HFF-Myc (cell line): ENCODE data around the gene ZFYVE27.

Experiments used
- DNase-seq: peaks from one replicate; pipeline ENCODE4 v3.0.0-alpha.2; 2011; ENCODE audit warnings: low read depth; ENCODE audit errors: extremely low read depth
- H3K4me3 ChIP-seq: replicated peaks from 2 replicates; pipeline ENCODE4 v1.5.1; 2011; ENCODE audit warnings: low read depth, mild to moderate bottlenecking, control low read depth, low read length
- CTCF ChIP-seq: IDR thresholded peaks from 2 replicates; pipeline ENCODE4 v1.5.1; 2012; ENCODE audit warnings: mild to moderate bottlenecking, low read depth, low read length, control low read depth; ENCODE audit errors: missing control alignments

ZFYVE27 gene

GRCh38 chr10:97711640-97712572 lies 25.0 kb upstream of the ZFYVE27 start:
- no peak for TF ChIP-seq CTCF
- no peak overlapping the region for H3K4me3 ChIP-seq
- no peak for DNase-seq

- TF ChIP-seq CTCF, result no peak
- DNase-seq, result no peak
- peak within 1 kb of the TSS; percentile 79 for H3K4me3 ChIP-seq
Measured at GRCh38 chr10:97713339-97713825, 23.5 kb upstream of the ZFYVE27 start, which contains the start of gene MARVELD1. MARVELD1 (plus strand) TSS chr10:97713730; CDS start chr10:97713877, 147 bp downstream.

GRCh38 chr10:97713826-97714400 lies 23.0 kb upstream of the ZFYVE27 start:
- no peak for DNase-seq
- TF ChIP-seq CTCF, result no peak
- peak overlapping the region; percentile 79 for H3K4me3 ChIP-seq

- H3K4me3 ChIP-seq, result peak overlapping the region; percentile 79
- no peak for DNase-seq
- TF ChIP-seq CTCF, result no peak
Measured at GRCh38 chr10:97714401-97715258, 22.3 kb upstream of the ZFYVE27 start.

- H3K4me3 ChIP-seq, result peak overlapping the region; percentile 79
- no peak for TF ChIP-seq CTCF
Measured at GRCh38 chr10:97715259-97715874, 21.6 kb upstream of the ZFYVE27 start.

GRCh38 chr10:97717627-97718026 lies 19.3 kb upstream of the ZFYVE27 start:
- TF ChIP-seq CTCF, result no peak
- no peak for DNase-seq
- no peak overlapping the region for H3K4me3 ChIP-seq

More at GRCh38 chr10:97715259-97715874, 21.6 kb upstream of the ZFYVE27 start:
- no peak for DNase-seq
